Ovary (tissue), 3 donors: Measurements from ENCODE around the gene ATG4A.

Experiments
- EP300 ChIP-seq: sonication (generic); formaldehyde crosslinking; IDR thresholded peaks from one replicate; pipeline ENCODE4 v1.6.1; 2017; ENCODE audit warnings: antibody characterized with exemption
- POLR2A ChIP-seq: fragments of 450-650 bp; IDR thresholded peaks from one replicate; pipeline ENCODE4 v1.6.1; 2017; ENCODE audit warnings: antibody characterized with exemption, mild to moderate bottlenecking, moderate library complexity
- TF ChIP-seq, protein P1 (sequence below), 3 donors: fragments of 450-650 bp in 2 of 3; fragments of 200-600 bp in 1 of 3; IDR thresholded peaks; one replicate each; pipeline versions ENCODE4 v1.5.1 to v1.8.0; 2016 to 2022; ENCODE audit warnings: antibody characterized with exemption in 3 of 3, mild to moderate bottlenecking in 1 of 3
- donor health status: DM: no; HTN: no; CAD: no.

DNA sequence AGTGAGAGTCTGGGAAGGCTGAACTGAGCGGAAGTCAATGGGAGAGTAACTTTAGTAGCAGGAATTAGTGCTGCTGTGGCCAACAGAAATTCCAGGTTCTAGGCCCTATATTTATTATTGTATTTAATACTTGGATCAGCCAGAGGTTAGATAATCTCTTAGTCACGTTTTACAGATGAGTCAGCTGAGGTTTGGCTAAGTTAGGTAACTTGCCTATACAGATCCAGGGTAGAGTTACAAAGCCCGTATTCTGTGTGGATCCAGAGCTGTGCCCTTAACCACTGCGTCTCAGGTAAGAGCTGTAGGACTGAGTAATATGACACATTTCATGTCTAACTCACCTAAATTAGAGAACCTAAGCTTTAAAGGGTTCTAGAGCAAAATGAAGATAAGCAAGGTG is 20.7 kb upstream of the ATG4A start:
- TF ChIP-seq, protein P1, sequence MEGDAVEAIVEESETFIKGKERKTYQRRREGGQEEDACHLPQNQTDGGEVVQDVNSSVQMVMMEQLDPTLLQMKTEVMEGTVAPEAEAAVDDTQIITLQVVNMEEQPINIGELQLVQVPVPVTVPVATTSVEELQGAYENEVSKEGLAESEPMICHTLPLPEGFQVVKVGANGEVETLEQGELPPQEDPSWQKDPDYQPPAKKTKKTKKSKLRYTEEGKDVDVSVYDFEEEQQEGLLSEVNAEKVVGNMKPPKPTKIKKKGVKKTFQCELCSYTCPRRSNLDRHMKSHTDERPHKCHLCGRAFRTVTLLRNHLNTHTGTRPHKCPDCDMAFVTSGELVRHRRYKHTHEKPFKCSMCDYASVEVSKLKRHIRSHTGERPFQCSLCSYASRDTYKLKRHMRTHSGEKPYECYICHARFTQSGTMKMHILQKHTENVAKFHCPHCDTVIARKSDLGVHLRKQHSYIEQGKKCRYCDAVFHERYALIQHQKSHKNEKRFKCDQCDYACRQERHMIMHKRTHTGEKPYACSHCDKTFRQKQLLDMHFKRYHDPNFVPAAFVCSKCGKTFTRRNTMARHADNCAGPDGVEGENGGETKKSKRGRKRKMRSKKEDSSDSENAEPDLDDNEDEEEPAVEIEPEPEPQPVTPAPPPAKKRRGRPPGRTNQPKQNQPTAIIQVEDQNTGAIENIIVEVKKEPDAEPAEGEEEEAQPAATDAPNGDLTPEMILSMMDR (IDR thresholded peaks at IDR 0.05), result no peak
- TF ChIP-seq POLR2A (no peak), EP300 (no peak)
